Activated CD8-positive, alpha-beta memory T cell treated with anti-CD3 and anti-CD28 coated beads, Interleukin-2, amount 10 ng/mL, durations not matched to agents 7 days and 5 days (primary cell): ENCODE data around the gene RNASE11. TPM values are rescaled to one million over a fixed set of nuclear protein-coding genes. Genes with fewer than 3 reads are reported as not detected.

Source experiments
- ATAC-seq: fragments of 150-1000 bp; cut with Tn5 transposase; one replicate; pipeline ENCODE4 v1.10.0; 2021; ENCODE audit warnings: moderate library complexity
- CTCF ChIA-PET: fragments of 350-600 bp; sonication (Branson Sonifier 250); formaldehyde crosslinking; loops from one replicate; lab custom pipeline; 2021; ENCODE audit warnings: antibody characterized with exemption; lab: Charles Lee
- DNase-seq: peaks from one replicate; pipeline ENCODE4 v3.0.0-alpha.2; 2020
- H3K27ac Mint-ChIP-seq: one replicate; pipeline ENCODE4 v1.8.0; 2021; ENCODE audit warnings: mild to moderate bottlenecking, mixed read lengths
- H3K27me3 Mint-ChIP-seq: one replicate; pipeline ENCODE4 v1.8.0; 2021; ENCODE audit warnings: mixed read lengths
- H3K36me3 Mint-ChIP-seq: one replicate; pipeline ENCODE4 v1.8.0; 2021; ENCODE audit warnings: mild to moderate bottlenecking, mixed read lengths
- H3K4me1 Mint-ChIP-seq: one replicate; pipeline ENCODE4 v1.8.0; 2021; ENCODE audit warnings: mixed read lengths
- H3K4me3 Mint-ChIP-seq: one replicate; pipeline ENCODE4 v1.8.0; 2021; ENCODE audit warnings: mild to moderate bottlenecking, moderate library complexity, mixed read lengths
- H3K9me3 Mint-ChIP-seq: one replicate; pipeline ENCODE4 v1.8.0; 2022; ENCODE audit warnings: low read depth, mixed read lengths
- total RNA-seq, 2 experiments: library from RNA; stranded (reverse); gene quantifications; one replicate each; pipeline ENCODE4 v1.2.3, GENCODE V29; 2021

Gene RNASE11
- total RNA-seq, result not detected

DNA sequence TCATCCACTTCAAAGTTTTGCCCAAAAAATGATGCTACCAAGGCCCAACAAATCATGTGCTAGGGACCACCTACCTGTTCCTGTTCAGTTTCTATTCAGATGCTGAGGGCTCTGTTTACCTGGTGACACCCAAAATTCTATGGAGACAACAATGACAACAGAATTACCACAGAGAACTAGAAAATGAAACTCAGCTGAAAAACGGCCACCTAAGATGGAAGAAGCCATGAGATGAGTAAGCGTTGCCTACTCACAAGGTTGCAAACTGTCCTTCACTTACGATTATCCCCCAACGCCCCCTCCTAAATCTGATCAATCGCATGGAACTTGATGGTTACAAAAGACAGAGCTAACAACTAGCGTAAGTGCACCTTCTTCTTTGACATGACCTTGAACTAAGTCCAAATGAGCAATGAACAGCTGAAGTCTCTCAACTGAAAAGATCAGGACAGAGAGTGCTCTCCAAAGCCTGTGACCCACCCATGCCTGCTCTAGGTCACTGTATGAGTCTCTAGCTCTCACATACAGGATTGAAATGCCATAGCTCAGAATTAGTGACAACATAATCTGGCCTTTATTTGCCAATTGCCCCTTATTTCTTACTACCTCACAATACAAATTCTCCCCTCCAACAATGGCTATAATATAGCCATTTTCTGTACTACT lies at the start of gene RNASE11:
Gene RNASE11, minus strand, starts transcription at position 513 of the 666 bp plus-strand sequence.
- Mint-ChIP-seq H3K27me3 (peaks cover 27% of the 10 kb centered on the region), H3K4me3 (no peak within 1 kb of the TSS), H3K9me3 (no peaks in the 10 kb centered on the region), H3K36me3 (peaks cover 8% of the 10 kb centered on the region), H3K4me1 (peaks cover 14% of the 10 kb centered on the region), H3K27ac (peak within 1 kb of the TSS; percentile 54)
- DNase-seq (no peak), ATAC-seq (peak; percentile 76)
- CTCF ChIA-PET, result interaction anchor here (0.7 to 2.2 kb wide), 6 partner anchors 10 to 245 kb away, joined by 3 to 7 read pairs (median 4); no protein-coding TSS in a partner anchor

DNA sequence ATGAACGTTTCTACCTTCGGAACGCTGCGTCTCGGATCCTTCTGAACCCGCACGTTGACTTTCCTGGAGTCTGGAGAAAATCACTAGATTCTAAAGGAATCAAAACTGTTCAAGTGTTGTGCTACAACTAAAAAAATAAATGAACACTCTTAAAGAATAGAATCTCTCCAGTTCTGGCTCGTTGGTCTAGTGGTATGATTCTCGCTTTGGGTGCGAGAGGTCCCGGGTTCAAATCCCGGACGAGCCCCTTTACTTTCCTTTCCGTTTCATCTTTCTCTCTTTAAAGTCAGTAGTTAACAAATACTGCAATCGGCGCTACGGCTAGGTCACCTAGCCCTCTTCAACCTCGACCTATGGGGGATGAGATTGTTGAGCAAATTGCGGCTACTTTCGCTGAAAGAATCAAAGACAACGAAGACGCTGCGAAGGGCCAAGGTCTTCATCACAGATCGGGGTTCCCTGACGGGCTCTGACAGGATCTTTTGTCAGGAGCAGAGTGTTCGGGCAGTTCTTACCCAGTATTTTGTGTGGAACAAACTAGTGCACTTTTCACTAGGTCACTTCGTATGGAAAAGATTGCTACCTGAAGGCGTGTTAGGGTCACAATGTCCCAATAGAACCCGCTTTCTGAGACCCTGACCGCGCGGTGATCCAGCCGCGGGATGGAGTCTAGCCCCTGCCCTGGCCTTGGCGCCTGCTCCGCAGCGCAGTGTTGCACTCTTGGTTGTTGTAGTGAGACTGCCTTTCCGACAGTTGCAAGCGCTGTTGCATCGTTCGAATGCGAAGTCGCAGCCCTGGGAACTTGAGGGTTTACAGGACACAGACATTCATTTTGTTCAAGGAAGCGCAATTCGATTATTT lies 45.3 kb upstream of the RNASE11 start:
- peak; percentile 84 for ATAC-seq
- H3K27me3 Mint-ChIP-seq, result peaks cover 79% of the 10 kb centered on the region
- H3K36me3 Mint-ChIP-seq, result peaks cover 2% of the 10 kb centered on the region
- CTCF ChIA-PET, result interaction anchor here (0.5 to 3.5 kb wide), 8 partner anchors 10 to 309 kb away, joined by 3 to 28 read pairs (median 9); no protein-coding TSS in a partner anchor
- peak overlapping the region; percentile 81 for H3K27ac Mint-ChIP-seq
- peaks cover 37% of the 10 kb centered on the region for H3K4me1 Mint-ChIP-seq
- peak; percentile 84 for DNase-seq
- no peaks in the 10 kb centered on the region for H3K9me3 Mint-ChIP-seq
- peak overlapping the region; percentile 73 for H3K4me3 Mint-ChIP-seq

DNA sequence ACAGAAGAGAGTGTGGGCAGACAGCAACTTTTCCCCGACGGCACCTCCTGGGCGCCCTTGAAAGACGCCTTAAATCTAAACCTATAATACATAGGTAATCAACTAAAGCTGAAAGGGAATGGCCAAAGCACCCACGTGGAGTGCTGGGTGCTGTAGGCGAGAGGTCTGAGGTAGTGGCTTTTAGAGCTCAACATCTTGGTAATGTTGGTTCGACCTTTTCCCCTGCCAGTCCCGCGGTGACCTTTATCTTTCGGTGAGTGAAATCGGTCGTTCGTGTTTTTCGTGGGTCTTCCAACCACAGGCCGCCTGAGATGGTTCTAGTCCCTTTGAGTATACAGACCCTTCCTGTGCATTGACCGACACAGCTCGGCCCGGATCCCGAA lies 44.6 kb upstream of the RNASE11 start:
- peak; percentile 59 for DNase-seq
- H3K4me1 Mint-ChIP-seq, result peaks cover 43% of the 10 kb centered on the region
- CTCF ChIA-PET, result interaction anchor here (0.5 to 3.5 kb wide), 9 partner anchors 10 to 309 kb away, joined by 3 to 28 read pairs (median 7); no protein-coding TSS in a partner anchor
- H3K9me3 Mint-ChIP-seq, result no peaks in the 10 kb centered on the region
- peak overlapping the region; percentile 73 for H3K4me3 Mint-ChIP-seq
- peak overlapping the region; percentile 81 for H3K27ac Mint-ChIP-seq
- peaks cover 2% of the 10 kb centered on the region for H3K36me3 Mint-ChIP-seq
- peaks cover 83% of the 10 kb centered on the region for H3K27me3 Mint-ChIP-seq
- peak; percentile 38 for ATAC-seq

DNA sequence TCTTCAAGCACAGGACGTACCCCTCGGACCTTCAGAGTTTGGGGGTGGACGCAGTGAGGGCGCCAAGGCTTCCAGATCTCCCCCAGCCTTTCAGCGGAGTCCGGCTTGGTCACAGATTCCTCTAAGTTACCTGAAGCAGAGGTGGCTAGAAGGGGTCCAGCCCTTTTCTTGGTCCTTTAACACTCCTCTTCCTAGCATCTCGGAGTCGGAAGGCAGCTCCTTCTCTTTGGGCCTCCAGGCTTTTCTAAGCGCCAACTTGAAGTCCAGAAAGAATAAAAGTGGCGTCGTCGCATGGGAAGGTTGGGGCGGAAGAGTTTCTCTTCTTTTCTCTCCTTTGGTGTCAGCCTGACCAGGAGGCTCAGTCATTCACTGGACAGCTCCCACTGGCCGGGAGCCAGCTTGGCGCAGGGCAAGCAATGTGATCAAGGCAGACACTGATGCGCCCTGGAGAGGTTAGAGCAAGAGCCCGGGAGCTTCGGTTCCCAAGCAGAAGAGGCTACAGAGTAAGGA lies 44.1 kb upstream of the RNASE11 start:
- ATAC-seq (no peak), DNase-seq (no peak)
- Mint-ChIP-seq H3K9me3 (no peaks in the 10 kb centered on the region), H3K4me3 (peak overlapping the region; percentile 73), H3K27me3 (peaks cover 88% of the 10 kb centered on the region), H3K27ac (no peak overlapping the region), H3K4me1 (peaks cover 48% of the 10 kb centered on the region), H3K36me3 (peaks cover 2% of the 10 kb centered on the region)
- CTCF ChIA-PET, result interaction anchor here (0.5 to 3.5 kb wide), 10 partner anchors 9 to 308 kb away, joined by 3 to 28 read pairs (median 6); no protein-coding TSS in a partner anchor

DNA sequence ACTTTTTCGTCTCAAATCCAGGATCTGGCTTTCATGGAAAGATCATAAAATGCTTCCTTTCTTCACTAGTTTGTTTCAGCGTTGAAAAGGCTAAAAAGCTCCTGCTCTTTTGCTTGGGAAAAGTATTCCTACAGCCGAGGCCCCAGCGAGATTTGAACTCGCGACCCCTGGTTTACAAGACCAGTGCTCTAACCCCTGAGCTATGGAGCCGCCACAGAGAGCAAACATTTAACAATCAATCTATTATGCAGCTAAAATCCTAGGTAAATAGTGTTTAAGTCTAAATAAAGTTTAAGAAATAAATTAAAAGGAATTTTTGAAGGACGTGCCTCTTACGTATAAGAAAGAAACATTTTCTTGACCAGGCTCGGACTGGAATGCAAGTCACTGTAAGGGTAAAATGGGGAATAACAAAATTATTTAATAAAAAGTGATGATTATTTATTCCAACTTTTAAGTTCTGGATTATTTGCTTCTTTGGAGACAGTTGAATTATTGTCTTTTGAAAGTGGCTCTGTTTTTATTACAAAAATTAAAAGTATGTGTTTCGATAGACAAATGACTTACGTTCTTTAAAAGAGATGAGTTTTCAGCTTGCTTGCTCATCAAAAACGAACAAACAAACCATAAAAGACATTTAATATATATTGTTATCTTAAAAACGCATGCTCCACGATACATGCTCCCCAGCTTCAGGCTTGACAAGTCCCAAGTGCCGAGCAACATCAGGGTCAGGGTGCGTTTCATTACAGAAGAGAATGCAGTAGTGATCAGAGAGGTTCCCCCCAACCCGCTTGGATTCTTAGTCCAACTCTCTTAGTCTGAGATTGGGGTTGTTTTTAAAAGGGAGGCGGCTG lies 43.5 kb upstream of the RNASE11 start:
- peak overlapping the region; percentile 65 for H3K27ac Mint-ChIP-seq
- DNase-seq (peak; percentile 63), ATAC-seq (no peak)

DNA sequence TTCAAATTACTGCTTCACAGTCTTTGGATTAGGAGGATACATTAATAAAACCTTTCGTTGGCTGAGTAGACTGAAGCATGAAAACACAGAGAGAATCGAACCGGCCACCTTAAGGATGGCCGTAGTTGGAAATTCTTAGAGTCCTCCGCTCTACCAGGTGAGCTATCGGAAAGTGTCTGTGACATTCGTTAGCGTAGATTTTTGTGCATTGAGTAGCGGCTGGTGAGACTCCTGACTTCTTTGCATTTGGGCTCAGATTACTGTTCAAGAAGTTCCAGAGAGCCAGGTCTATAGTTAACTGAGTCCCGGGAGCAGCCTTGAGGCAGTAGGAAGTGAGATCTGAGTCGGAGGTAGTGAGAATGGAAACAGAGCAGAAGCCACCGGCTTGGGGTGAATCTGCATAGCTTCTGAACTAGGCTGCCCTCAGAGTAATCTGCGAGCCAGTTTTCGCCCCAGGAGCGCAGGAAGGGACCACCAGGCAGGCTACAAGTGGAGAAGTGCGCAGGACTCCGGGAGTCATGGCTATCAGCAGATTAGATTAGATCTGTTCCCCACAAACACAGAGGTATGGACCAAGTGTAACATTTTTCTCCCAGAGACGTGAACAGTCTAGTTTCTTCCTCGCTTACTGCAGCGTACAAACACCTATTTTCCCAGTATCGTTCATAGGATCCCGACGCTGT lies 42.7 kb upstream of the RNASE11 start:
- Mint-ChIP-seq H3K36me3 (peaks cover 2% of the 10 kb centered on the region), H3K9me3 (no peaks in the 10 kb centered on the region), H3K27me3 (peaks cover 87% of the 10 kb centered on the region), H3K4me3 (peak overlapping the region; percentile 70), H3K4me1 (peaks cover 59% of the 10 kb centered on the region), H3K27ac (peak overlapping the region; percentile 65)
- peak; percentile 26 for ATAC-seq
- CTCF ChIA-PET, result interaction anchor here (0.8 to 3.5 kb wide), 6 partner anchors 17 to 215 kb away, joined by 3 to 28 read pairs (median 14); no protein-coding TSS in a partner anchor
- DNase-seq, result peak; percentile 53

More for the DNA sequence above, 43.5 kb upstream of the RNASE11 start:
- H3K9me3 Mint-ChIP-seq, result no peaks in the 10 kb centered on the region
- CTCF ChIA-PET, result interaction anchor here (0.8 to 3.5 kb wide), 10 partner anchors 9 to 304 kb away, joined by 3 to 28 read pairs (median 6); no protein-coding TSS in a partner anchor
- H3K4me1 Mint-ChIP-seq, result peaks cover 53% of the 10 kb centered on the region
- peak overlapping the region; percentile 73 for H3K4me3 Mint-ChIP-seq
- H3K27me3 Mint-ChIP-seq, result peaks cover 88% of the 10 kb centered on the region
- peaks cover 2% of the 10 kb centered on the region for H3K36me3 Mint-ChIP-seq

DNA sequence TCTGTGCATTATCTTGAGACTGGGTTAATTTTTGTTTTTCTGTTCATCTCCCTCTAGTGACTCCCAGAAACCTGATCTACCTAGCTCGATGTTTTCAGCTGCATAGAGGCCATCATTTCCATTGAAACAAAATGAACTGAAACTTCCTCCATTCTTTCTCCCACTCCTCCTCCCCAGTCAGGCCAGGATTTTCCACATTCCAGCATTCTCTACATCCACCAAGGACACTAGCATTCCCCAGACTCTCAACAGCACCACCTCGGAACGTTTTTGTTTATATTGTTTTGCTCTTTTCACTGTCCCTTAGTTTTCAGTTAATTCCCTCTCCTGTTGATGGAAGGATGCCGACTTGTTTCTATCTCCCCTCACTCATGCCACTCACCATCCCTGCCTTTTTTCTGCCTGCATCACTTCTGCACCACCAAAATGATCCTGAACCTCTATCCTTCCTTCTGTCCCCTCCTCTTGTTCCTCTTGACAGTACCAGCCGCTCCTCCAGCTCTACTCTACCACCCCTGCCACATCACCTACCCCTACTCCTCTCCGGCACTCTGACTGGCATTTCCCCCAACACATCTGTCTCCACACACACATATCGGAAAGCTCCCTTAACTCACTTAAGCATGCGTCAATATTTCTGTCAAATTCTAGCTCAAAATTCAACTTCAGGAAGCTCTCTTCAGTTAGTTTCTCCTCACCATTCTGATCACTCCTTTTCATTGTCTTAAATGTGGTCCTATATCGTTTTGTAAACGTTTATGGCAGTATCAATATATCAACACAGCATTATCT lies 40.5 kb upstream of the RNASE11 start:
- Mint-ChIP-seq H3K9me3 (no peaks in the 10 kb centered on the region), H3K27me3 (peaks cover 78% of the 10 kb centered on the region), H3K36me3 (peaks cover 4% of the 10 kb centered on the region), H3K4me1 (peaks cover 70% of the 10 kb centered on the region), H3K27ac (no peak overlapping the region), H3K4me3 (no peak overlapping the region)
- no peak for ATAC-seq
- CTCF ChIA-PET, result interaction anchor here (1.2 kb wide), 1 partner anchor 14 kb away, joined by 5 read pairs; no protein-coding TSS in a partner anchor
- DNase-seq, result no peak

DNA sequence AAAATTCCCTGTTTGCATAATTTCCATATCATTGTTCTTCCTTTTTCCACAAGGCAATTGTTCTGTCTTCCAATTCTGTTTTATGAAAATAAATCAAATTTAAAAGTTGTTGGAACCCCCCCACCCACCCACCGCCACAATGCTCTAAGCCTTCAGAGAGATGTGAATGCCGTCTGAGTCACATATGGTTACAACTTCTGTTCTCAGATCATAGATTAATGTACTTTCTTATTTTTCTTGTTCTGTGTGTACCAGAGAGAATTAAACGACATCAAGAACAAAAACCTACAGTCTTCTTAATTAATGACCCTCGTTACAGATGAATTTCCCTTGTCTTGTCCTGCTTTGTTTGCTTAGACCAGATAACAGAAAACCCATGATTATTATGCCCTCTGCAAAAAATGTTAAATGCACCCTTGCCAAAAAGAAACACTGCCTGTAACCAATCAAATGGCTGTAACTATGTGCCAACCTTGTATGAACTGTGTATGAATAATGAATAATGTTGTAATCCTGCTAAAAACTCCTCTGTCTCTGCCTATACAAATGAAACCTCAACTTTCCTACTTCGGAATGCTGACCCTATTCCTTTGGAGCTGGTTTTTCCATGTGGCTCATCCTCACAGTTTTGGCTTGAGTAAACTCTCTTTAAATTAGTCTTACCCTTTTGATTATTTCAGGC lies 39.7 kb upstream of the RNASE11 start:
- peaks cover 75% of the 10 kb centered on the region for H3K27me3 Mint-ChIP-seq
- H3K4me1 Mint-ChIP-seq, result peaks cover 70% of the 10 kb centered on the region
- H3K4me3 Mint-ChIP-seq, result no peak overlapping the region
- H3K36me3 Mint-ChIP-seq, result peaks cover 2% of the 10 kb centered on the region
- CTCF ChIA-PET, result interaction anchor here (1.2 to 2.0 kb wide), 2 partner anchors 12 to 14 kb away, joined by 5 to 7 read pairs; no protein-coding TSS in a partner anchor
- ATAC-seq (no peak), DNase-seq (no peak)
- no peaks in the 10 kb centered on the region for H3K9me3 Mint-ChIP-seq
- H3K27ac Mint-ChIP-seq, result no peak overlapping the region

DNA sequence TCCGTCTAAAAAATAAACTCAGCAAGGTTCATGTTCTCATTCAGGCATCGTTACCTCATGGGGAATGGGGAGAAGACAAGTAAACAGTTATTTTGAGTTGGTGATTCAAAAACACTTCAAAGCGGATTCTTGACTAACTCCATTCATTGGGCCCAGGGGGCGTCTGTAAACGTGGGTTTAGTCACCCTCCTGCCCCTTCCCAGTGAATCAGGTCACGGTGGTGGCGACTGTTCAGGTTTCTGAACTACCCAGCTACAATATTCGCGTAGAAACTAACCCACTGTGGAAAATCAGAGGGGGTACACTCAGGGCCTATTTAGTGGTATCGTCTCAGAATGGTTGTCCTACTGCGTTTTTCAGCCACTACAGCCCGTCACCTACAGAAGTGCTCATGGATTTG lies 38.5 kb upstream of the RNASE11 start:
- no peak for ATAC-seq
- peaks cover 3% of the 10 kb centered on the region for H3K9me3 Mint-ChIP-seq
- CTCF ChIA-PET, result interaction anchor here (0.7 to 2.0 kb wide), 3 partner anchors 11 to 65 kb away, joined by 4 to 7 read pairs (median 5); no protein-coding TSS in a partner anchor
- no peak overlapping the region for H3K27ac Mint-ChIP-seq
- H3K27me3 Mint-ChIP-seq, result peaks cover 71% of the 10 kb centered on the region
- peak overlapping the region; percentile 64 for H3K4me3 Mint-ChIP-seq
- H3K36me3 Mint-ChIP-seq, result peaks cover 4% of the 10 kb centered on the region
- H3K4me1 Mint-ChIP-seq, result peaks cover 68% of the 10 kb centered on the region
- no peak for DNase-seq

DNA sequence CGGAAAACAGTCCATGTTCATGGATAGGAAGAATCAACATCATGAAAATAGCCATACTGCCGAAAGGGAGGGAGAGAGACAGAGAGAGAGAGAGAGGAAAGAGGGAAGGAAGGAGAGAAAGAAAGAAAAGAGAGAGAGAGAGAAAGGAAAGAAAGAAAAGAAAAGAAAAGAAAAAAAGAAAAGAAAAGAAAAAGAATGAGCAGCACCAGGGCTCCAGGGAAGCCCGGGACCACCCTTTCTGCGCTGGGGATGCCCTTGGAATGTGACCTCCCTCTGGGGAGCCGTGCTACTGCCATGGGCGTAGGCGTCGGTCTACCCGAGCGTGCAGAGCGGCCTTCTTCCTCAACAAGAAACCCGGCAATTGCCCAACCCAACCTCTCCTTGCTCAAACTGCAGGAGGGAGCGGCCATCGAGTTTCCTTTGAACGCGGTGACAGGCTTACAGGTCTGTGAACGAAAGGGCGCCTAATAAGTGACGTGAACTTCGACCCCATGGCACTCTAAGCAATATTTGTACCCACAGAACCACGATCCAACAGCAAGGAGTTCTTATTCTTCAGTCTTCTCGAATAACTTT lies 36.8 kb upstream of the RNASE11 start:
- ATAC-seq (peak; percentile 65), DNase-seq (peak; percentile 75)
- H3K4me1 Mint-ChIP-seq, result peaks cover 58% of the 10 kb centered on the region
- peaks cover 3% of the 10 kb centered on the region for H3K9me3 Mint-ChIP-seq
- H3K27me3 Mint-ChIP-seq, result peaks cover 58% of the 10 kb centered on the region
- H3K36me3 Mint-ChIP-seq, result peaks cover 4% of the 10 kb centered on the region
- CTCF ChIA-PET, result interaction anchor here (0.7 to 2.7 kb wide), 3 partner anchors 12 to 480 kb away, joined by 3 to 16 read pairs (median 3); no protein-coding TSS in a partner anchor
- H3K4me3 Mint-ChIP-seq, result peak overlapping the region; percentile 64
- H3K27ac Mint-ChIP-seq, result peak overlapping the region; percentile 67
